OCI-LY7 (cell line): ENCODE results near the gene ZNRF1. TPM values are rescaled to one million over a fixed set of nuclear protein-coding genes. Genes with fewer than 3 reads are reported as not detected.

Experiments
- BruUV-seq: library from RNA; stranded (reverse); fragments of 400-500 nt; replicated peaks from 2 replicates; lab custom pipeline; 2021; lab: Mats Ljungman, UMichigan
- CTCF ChIA-PET: fragments of 300-600 bp; sonication (Branson Sonifier 250); formaldehyde crosslinking; loops from one replicate; lab custom pipeline; 2022; ENCODE audit warnings: antibody characterized with exemption; ENCODE audit not compliant: unreplicated experiment; lab: Charles Lee
- POLR2A ChIA-PET: fragments of 300-600 bp; sonication (Branson Sonifier 250); formaldehyde crosslinking; loops from one replicate; lab custom pipeline; 2022; ENCODE audit warnings: antibody characterized with exemption; lab: Charles Lee
- DNase-seq: peaks from one replicate; pipeline ENCODE4 v3.0.0-alpha.2; 2015; ENCODE audit warnings: low spot score
- H2AFZ ChIP-seq: fragments of 200-600 bp; sonication (generic), shearing (Covaris generic); 2 replicates; pipeline ENCODE4 v1.6.1; 2014; ENCODE audit warnings: mild to moderate bottlenecking, antibody characterized with exemption, low read length, moderate library complexity
- H3K27ac ChIP-seq: fragments of 200-600 bp; sonication (generic); 2 replicates; pipeline ENCODE4 v1.5.1; 2014; ENCODE audit warnings: mixed run types, low read depth, mild to moderate bottlenecking, moderate library complexity, low read length, inconsistent platforms; ENCODE audit not compliant: poor library complexity, severe bottlenecking
- H3K36me3 ChIP-seq: fragments of 200-600 bp; sonication (generic); 2 replicates; pipeline ENCODE4 v1.6.1; 2014; ENCODE audit warnings: mild to moderate bottlenecking, antibody characterized with exemption, low read length, moderate library complexity, mixed read lengths; ENCODE audit not compliant: insufficient read depth
- H3K4me1 ChIP-seq: fragments of 200-600 bp; sonication (generic); 2 replicates; pipeline ENCODE4 v1.5.1; 2014; ENCODE audit warnings: mild to moderate bottlenecking, low read length; ENCODE audit not compliant: insufficient read depth, poor library complexity, severe bottlenecking
- H3K4me2 ChIP-seq: fragments of 200-600 bp; sonication (generic); 2 replicates; pipeline ENCODE4 v1.6.1; 2014; ENCODE audit warnings: mild to moderate bottlenecking, low read length
- H3K4me3 ChIP-seq: fragments of 200-600 bp; sonication (generic); 2 replicates; pipeline ENCODE4 v1.5.1; 2014; ENCODE audit warnings: mild to moderate bottlenecking, low read depth, low read length; ENCODE audit not compliant: poor library complexity, severe bottlenecking
- H3K79me2 ChIP-seq: fragments of 200-600 bp; sonication (generic); 2 replicates; pipeline ENCODE4 v1.6.1; 2016; ENCODE audit warnings: low read depth, mild to moderate bottlenecking, low read length, moderate library complexity, mixed read lengths; ENCODE audit not compliant: insufficient read depth
- H3K9me2 ChIP-seq: fragments of 200-600 bp; sonication (generic); 2 replicates; pipeline ENCODE4 v1.6.1; 2016; ENCODE audit warnings: mild to moderate bottlenecking, low read length, mixed read lengths; ENCODE audit not compliant: insufficient read depth
- H3K9me3 ChIP-seq: fragments of 200-600 bp; sonication (generic); 2 replicates; pipeline ENCODE4 v1.6.1; 2014; ENCODE audit warnings: mild to moderate bottlenecking, mixed run types, low read length, mixed read lengths
- H4K20me1 ChIP-seq: fragments of 200-600 bp; sonication (generic); 2 replicates; pipeline ENCODE4 v1.6.1; 2014; ENCODE audit warnings: mild to moderate bottlenecking, antibody characterized with exemption, low read length, moderate library complexity, mixed read lengths; ENCODE audit not compliant: insufficient read depth
- CTCF ChIP-seq: fragments of 200-600 bp; sonication (generic); conservative IDR thresholded peaks from 2 replicates; pipeline ENCODE4 v1.5.1; 2014; ENCODE audit warnings: mild to moderate bottlenecking, antibody characterized with exemption, low read length, moderate library complexity, mixed read lengths
- EZH2phosphoT487 ChIP-seq: fragments of 200-600 bp; sonication (generic); IDR thresholded peaks from 2 replicates; pipeline ENCODE4 v1.6.1; 2018; ENCODE audit warnings: low read depth, borderline replicate concordance, mild to moderate bottlenecking, mixed run types, antibody characterized with exemption, low read length, moderate library complexity, mixed read lengths
- intact Hi-C: fragments of 100-400 bp; cut with micrococcal nuclease; formaldehyde crosslinking; loops from one replicate; pipeline ENCODE4 v1.10.0; 2022; ENCODE audit not compliant: unreplicated experiment
- total RNA-seq, 2 experiments: library from RNA; depleted of rRNA in 1 of 2; stranded (reverse); fragments of >200 nt in 1 of 2; shearing (Covaris generic) in 1 of 2; gene quantifications; 2 replicates each; pipeline ENCODE4 v1.2.3, GENCODE V29; 2014 to 2022

Gene ZNRF1
- total RNA-seq, 2 experiments from 2014 or later, result 11.8 to 23.7 TPM

GRCh38 chr16:75019007-75019406 is 20.2 kb downstream of the ZNRF1 start:
- BruUV-seq, result no TSS peak
- H3K36me3 ChIP-seq, result no peaks in the 10 kb centered on the region
- no peak for DNase-seq
- POLR2A ChIA-PET, result no interaction called here
- no peak overlapping the region for H3K4me3 ChIP-seq
- CTCF ChIA-PET, result no interaction called here
- H3K27ac ChIP-seq, result no peak overlapping the region
- no peak overlapping the region for H2AFZ ChIP-seq
- H3K79me2 ChIP-seq, result no peaks in the 10 kb centered on the region
- no peaks in the 10 kb centered on the region for H3K4me1 ChIP-seq
- intact Hi-C loops, result no loop called here
- no peak overlapping the region for H3K4me2 ChIP-seq
- H3K9me3 ChIP-seq, result peaks cover 16% of the 10 kb centered on the region
- no peaks in the 10 kb centered on the region for H3K9me2 ChIP-seq
- no peak for TF ChIP-seq EZH2phosphoT487
- no peak for TF ChIP-seq CTCF
- no peaks in the 10 kb centered on the region for H4K20me1 ChIP-seq

- Histone ChIP-seq H3K9me2 (no peaks in the 10 kb centered on the region), H4K20me1 (no peaks in the 10 kb centered on the region), H3K36me3 (no peaks in the 10 kb centered on the region), H3K9me3 (peaks cover 16% of the 10 kb centered on the region), H3K4me2 (no peak overlapping the region), H3K4me1 (peaks cover 5% of the 10 kb centered on the region), H3K79me2 (no peaks in the 10 kb centered on the region), H3K4me3 (no peak overlapping the region), H3K27ac (no peak overlapping the region), H2AFZ (no peak overlapping the region)
- TF ChIP-seq CTCF, result no peak
- no peak for TF ChIP-seq EZH2phosphoT487
- ChIA-PET POLR2A (no interaction called here), CTCF (no interaction called here)
- no peak for DNase-seq
- intact Hi-C loops, result no loop called here
- no TSS peak for BruUV-seq
These were observed 20.8 kb downstream of the ZNRF1 start for GRCh38 chr16:75019586-75019985.

GRCh38 chr16:75021410-75021809 is 22.6 kb downstream of the ZNRF1 start:
- TF ChIP-seq EZH2phosphoT487 (no peak), CTCF (no peak)
- no peaks in the 10 kb centered on the region for H4K20me1 ChIP-seq
- no peaks in the 10 kb centered on the region for H3K9me2 ChIP-seq
- H3K9me3 ChIP-seq, result peaks cover 16% of the 10 kb centered on the region
- no peak overlapping the region for H3K27ac ChIP-seq
- H3K79me2 ChIP-seq, result no peaks in the 10 kb centered on the region
- H3K4me1 ChIP-seq, result peaks cover 7% of the 10 kb centered on the region
- CTCF ChIA-PET, result no interaction called here
- POLR2A ChIA-PET, result interaction anchor here (1.2 kb wide), 1 partner anchor 9 kb away, joined by 6 read pairs; no protein-coding TSS in a partner anchor
- intact Hi-C loops, result no loop called here
- no peak overlapping the region for H3K4me3 ChIP-seq
- DNase-seq, result no peak
- BruUV-seq, result no TSS peak
- no peak overlapping the region for H3K4me2 ChIP-seq
- no peak overlapping the region for H2AFZ ChIP-seq
- no peaks in the 10 kb centered on the region for H3K36me3 ChIP-seq
